Measurements from ENCODE around the gene USP17L19.
"Not testable (repeated sequence)": the region's sequence is repeated elsewhere in the genome, so short reads cannot be mapped to it uniquely, and the experiment has no call there.

The USP17L19 gene, protein sequence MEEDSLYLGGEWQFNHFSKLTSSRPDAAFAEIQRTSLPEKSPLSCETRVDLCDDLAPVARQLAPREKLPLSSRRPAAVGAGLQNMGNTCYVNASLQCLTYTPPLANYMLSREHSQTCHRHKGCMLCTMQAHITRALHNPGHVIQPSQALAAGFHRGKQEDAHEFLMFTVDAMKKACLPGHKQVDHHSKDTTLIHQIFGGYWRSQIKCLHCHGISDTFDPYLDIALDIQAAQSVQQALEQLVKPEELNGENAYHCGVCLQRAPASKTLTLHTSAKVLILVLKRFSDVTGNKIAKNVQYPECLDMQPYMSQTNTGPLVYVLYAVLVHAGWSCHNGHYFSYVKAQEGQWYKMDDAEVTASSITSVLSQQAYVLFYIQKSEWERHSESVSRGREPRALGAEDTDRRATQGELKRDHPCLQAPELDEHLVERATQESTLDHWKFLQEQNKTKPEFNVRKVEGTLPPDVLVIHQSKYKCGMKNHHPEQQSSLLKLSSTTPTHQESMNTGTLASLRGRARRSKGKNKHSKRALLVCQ

DNA sequence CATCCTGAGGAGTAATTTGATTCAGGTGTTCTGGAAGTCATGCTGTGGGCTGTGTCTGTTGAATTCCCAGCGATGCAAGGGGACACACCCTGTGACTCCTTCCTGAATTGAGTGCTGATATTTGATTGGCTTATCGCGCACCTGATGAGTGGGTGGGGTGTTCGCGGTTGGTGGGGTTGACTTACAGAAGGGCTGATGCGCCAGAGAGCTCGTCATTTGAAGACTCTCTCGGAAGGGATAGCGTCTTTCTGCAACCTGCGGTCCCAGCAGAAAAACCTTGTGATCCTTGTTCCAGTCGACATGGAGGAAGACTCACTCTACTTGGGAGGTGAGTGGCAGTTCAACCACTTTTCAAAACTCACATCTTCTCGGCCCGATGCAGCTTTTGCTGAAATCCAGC, at the start of gene USP17L19:
USP17L19 (plus strand) TSS at position 301 of the 400 bp plus-strand sequence; CDS start at position 301, 0 bp downstream.
- DNase-seq: not testable (repeated sequence)

DNA sequence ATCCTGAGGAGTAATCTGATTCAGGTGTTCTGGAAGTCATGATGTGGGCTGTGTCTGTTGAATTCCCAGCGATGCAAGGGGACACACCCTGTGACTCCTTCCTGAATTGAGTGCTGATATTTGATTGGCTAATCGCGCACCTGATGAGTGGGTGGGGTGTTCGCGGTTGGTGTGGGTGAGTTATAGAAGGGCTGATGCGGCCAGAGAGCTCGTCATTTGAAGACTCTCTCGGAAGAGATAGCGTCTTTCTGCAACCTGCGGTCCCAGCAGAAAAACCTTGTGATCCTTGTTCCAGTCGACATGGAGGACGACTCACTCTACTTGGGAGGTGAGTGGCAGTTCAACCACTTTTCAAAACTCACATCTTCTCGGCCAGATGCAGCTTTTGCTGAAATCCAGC, 42.8 kb upstream of the USP17L19 start, which contains the start of gene USP17L10:
USP17L10 (plus strand) TSS at position 301 of the 400 bp plus-strand sequence; CDS start at position 301, 0 bp downstream.
- not testable (repeated sequence) for DNase-seq

DNA sequence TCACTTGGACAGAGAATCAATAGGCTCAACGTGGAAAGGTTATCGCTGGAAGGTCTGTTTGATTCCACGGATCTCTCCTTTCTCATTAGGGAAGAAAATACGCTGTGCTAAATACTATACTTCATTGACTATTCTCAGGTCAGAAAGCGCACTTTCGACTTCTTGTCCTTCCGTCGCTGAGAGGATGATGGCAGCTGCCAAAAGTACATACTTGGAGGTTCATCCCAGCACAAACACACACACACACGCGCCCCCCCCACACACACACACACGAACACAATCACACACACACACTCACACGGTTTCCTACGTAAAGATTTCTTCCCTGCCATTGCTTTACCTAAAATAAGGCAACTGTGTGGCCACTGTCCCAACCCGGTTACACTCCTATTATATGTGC, 38.5 kb upstream of the USP17L19 start:
- DNase-seq: not testable (repeated sequence)

DNA sequence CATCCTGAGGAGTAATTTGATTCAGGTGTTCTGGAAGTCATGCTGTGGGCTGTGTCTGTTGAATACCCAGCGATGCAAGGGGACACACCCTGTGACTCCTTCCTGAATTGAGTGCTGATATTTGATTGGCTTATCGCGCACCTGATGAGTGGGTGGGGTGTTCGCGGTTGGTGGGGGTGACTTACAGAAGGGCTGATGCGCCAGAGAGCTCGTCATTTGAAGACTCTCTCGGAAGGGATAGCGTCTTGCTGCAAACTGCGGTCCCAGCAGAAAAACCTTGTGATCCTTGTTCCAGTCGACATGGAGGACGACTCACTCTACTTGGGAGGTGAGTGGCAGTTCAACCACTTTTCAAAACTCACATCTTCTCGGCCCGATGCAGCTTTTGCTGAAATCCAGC, 38.1 kb upstream of the USP17L19 start, which contains the start of gene USP17L11:
USP17L11 (plus strand) TSS at position 301 of the 400 bp plus-strand sequence; CDS start at position 301, 0 bp downstream.
- not testable (repeated sequence) for DNase-seq

DNA sequence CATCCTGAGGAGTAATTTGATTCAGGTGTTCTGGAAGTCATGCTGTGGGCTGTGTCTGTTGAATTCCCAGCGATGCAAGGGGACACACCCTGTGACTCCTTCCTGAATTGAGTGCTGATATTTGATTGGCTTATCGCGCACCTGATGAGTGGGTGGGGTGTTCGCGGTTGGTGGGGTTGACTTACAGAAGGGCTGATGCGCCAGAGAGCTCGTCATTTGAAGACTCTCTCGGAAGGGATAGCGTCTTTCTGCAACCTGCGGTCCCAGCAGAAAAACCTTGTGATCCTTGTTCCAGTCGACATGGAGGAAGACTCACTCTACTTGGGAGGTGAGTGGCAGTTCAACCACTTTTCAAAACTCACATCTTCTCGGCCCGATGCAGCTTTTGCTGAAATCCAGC, 33.3 kb upstream of the USP17L19 start, which contains the start of gene USP17L12:
USP17L12 (plus strand) TSS at position 301 of the 400 bp plus-strand sequence; CDS start at position 301, 0 bp downstream.
- not testable (repeated sequence) for DNase-seq

DNA sequence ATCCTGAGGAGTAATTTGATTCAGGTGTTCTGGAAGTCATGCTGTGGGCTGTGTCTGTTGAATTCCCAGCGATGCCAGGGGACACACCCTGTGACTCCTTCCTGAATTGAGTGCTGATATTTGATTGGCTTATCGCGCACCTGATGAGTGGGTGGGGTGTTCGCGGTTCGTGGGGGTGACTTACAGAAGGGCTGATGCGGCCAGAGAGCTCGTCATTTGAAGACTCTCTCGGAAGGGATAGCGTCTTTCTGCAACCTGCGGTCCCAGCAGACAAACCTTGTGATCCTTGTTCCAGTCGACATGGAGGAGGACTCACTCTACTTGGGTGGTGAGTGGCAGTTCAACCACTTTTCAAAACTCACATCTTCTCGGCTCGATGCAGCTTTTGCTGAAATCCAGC, 28.6 kb upstream of the USP17L19 start, which contains the start of gene USP17L13:
USP17L13 (plus strand) TSS at position 301 of the 400 bp plus-strand sequence; CDS start at position 301, 0 bp downstream.
- not testable (repeated sequence) for DNase-seq

DNA sequence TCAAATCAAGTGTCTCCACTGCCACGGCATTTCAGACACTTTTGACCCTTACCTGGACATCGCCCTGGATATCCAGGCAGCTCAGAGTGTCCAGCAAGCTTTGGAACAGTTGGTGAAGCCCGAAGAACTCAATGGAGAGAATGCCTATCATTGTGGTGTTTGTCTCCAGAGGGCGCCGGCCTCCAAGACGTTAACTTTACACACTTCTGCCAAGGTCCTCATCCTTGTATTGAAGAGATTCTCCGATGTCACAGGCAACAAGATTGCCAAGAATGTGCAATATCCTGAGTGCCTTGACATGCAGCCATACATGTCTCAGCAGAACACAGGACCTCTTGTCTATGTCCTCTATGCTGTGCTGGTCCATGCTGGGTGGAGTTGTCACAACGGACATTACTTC, 22.9 kb upstream of the USP17L19 start:
- not testable (repeated sequence) for DNase-seq

DNA sequence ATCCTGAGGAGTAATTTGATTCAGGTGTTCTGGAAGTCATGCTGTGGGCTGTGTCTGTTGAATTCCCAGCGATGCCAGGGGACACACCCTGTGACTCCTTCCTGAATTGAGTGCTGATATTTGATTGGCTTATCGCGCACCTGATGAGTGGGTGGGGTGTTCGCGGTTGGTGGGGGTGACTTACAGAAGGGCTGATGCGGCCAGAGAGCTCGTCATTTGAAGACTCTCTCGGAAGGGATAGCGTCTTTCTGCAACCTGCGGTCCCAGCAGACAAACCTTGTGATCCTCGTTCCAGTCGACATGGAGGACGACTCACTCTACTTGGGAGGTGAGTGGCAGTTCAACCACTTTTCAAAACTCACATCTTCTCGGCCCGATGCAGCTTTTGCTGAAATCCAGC, 19.1 kb upstream of the USP17L19 start, which contains the start of gene USP17L15:
USP17L15 (plus strand) TSS at position 301 of the 400 bp plus-strand sequence; CDS start at position 301, 0 bp downstream.
- not testable (repeated sequence) for DNase-seq

DNA sequence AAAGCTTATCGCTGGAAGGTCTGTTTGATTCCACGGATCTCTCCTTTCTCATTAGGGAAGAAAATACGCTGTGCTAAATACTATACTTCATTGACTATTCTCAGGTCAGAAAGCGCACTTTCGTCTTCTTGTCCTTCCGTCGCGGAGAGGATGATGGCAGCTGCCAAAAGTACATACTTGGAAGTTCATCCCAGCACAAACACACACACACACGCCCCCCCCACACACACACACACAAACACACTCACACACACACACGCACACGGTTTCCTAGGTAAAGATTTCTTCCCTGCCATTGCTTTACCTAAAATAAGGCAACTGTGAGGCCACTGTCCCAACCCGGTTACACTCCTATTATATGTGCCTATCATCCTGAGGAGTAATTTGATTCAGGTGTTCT, 14.7 kb upstream of the USP17L19 start:
- DNase-seq: not testable (repeated sequence)

DNA sequence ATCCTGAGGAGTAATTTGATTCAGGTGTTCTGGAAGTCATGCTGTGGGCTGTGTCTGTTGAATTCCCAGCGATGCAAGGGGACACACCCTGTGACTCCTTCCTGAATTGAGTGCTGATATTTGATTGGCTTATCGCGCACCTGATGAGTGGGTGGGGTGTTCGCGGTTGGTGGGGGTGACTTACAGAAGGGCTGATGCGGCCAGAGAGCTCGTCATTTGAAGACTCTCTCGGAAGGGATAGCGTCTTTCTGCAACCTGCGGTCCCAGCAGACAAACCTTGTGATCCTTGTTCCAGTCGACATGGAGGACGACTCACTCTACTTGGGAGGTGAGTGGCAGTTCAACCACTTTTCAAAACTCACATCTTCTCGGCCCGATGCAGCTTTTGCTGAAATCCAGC, 9.6 kb upstream of the USP17L19 start, which contains the start of gene USP17L17:
USP17L17 (plus strand) TSS at position 301 of the 400 bp plus-strand sequence; CDS start at position 301, 0 bp downstream.
- DNase-seq: not testable (repeated sequence)

DNA sequence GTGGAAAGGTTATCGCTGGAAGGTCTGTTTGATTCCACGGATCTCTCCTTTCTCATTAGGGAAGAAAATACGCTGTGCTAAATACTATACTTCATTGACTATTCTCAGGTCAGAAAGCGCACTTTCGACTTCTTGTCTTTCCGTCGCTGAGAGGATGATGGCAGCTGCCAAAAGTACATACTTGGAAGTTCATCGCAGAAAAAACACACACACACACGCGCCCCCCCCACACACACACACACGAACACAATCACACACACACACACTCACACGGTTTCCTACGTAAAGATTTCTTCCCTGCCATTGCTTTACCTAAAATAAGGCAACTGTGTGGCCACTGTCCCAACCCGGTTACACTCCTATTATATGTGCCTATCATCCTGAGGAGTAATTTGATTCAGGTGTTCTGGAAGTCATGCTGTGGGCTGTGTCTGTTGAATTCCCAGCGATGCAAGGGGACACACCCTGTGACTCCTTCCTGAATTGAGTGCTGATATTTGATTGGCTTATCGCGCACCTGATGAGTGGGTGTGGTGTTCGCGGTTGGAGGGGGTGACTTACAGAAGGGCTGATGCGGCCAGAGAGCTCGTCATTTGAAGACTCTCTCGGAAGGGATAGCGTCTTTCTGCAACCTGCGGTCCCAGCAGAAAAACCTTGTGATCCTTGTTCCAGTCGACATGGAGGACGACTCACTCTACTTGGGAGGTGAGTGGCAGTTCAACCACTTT, 5.1 kb upstream of the USP17L19 start, which contains the start of gene USP17L18:
USP17L18 (plus strand) TSS at position 678 of the 728 bp plus-strand sequence; CDS start at position 678, 0 bp downstream.
- DNase-seq: not testable (repeated sequence)

DNA sequence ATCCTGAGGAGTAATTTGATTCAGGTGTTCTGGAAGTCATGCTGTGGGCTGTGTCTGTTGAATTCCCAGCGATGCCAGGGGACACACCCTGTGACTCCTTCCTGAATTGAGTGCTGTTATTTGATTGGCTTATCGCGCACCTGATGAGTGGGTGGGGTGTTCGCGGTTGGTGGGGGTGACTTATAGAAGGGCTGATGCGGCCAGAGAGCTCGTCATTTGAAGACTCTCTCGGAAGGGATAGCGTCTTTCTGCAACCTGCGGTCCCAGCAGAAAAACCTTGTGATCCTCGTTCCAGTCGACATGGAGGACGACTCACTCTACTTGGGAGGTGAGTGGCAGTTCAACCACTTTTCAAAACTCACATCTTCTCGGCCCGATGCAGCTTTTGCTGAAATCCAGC, 4.6 kb downstream of the USP17L19 start, which contains the start of gene USP17L20:
USP17L20 (plus strand) TSS at position 301 of the 400 bp plus-strand sequence; CDS start at position 301, 0 bp downstream.
- DNase-seq: not testable (repeated sequence)

DNA sequence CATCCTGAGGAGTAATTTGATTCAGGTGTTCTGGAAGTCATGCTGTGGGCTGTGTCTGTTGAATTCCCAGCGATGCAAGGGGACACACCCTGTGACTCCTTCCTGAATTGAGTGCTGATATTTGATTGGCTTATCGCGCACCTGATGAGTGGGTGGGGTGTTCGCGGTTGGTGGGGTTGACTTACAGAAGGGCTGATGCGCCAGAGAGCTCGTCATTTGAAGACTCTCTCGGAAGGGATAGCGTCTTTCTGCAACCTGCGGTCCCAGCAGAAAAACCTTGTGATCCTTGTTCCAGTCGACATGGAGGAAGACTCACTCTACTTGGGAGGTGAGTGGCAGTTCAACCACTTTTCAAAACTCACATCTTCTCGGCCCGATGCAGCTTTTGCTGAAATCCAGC, 9.4 kb downstream of the USP17L19 start, which contains the start of gene USP17L21:
USP17L21 (plus strand) TSS at position 301 of the 400 bp plus-strand sequence; CDS start at position 301, 0 bp downstream.
- DNase-seq: not testable (repeated sequence)

DNA sequence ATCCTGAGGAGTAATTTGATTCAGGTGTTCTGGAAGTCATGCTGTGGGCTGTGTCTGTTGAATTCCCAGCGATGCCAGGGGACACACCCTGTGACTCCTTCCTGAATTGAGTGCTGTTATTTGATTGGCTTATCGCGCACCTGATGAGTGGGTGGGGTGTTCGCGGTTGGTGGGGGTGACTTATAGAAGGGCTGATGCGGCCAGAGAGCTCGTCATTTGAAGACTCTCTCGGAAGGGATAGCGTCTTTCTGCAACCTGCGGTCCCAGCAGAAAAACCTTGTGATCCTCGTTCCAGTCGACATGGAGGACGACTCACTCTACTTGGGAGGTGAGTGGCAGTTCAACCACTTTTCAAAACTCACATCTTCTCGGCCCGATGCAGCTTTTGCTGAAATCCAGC, 14.1 kb downstream of the USP17L19 start, which contains the start of gene USP17L22:
USP17L22 (plus strand) TSS at position 301 of the 400 bp plus-strand sequence; CDS start at position 301, 0 bp downstream.
- DNase-seq: not testable (repeated sequence)

DNA sequence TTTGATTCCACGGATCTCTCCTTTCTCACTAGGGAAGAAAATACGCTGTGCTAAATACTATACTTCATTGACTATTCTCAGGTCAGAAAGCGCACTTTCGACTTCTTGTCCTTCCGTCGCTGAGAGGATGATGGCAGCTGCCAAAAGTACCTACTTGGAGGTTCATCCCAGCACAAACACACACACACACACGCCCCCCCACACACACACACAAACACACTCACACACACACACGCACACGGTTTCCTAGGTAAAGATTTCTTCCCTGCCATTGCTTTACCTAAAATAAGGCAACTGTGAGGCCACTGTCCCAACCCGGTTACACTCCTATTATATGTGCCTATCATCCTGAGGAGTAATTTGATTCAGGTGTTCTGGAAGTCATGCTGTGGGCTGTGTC, 18.5 kb downstream of the USP17L19 start:
- DNase-seq: not testable (repeated sequence)
